Transverse colon (tissue), 4 donors: ENCODE data around the gene SYCE3.

Experiments
- CTCF ChIP-seq, 5 experiments: fragments of 200-600 bp in 3 of 5; fragments of 450-650 bp in 2 of 5; sonication (generic) in 3 of 5; IDR thresholded peaks; 1 replicate in 2 of 5; 2 replicates in 3 of 5; pipeline ENCODE4 v1.5.1; 2016 to 2017; ENCODE audit warnings: antibody characterized with exemption in 5 of 5, inconsistent platforms in 3 of 5, mild to moderate bottlenecking in 2 of 5, moderate library complexity in 1 of 5
- POLR2A ChIP-seq: fragments of 450-650 bp; IDR thresholded peaks from one replicate; pipeline ENCODE4 v1.6.1; 2016; ENCODE audit warnings: antibody characterized with exemption, mild to moderate bottlenecking, moderate library complexity
- POLR2AphosphoS5 ChIP-seq, 3 donors: sonication (generic); formaldehyde crosslinking; IDR thresholded peaks; one replicate each; pipeline ENCODE4 v1.6.1; 2016; ENCODE audit warnings: antibody characterized with exemption in 3 of 3

GRCh38 chr22:50536226-50536625, 26.5 kb downstream of the SYCE3 start:
- TF ChIP-seq POLR2A (no peak), CTCF (IDR thresholded peaks at IDR 0.05) (no peak), POLR2AphosphoS5 (IDR thresholded peaks at IDR 0.05) (no peak)
